ENCODE results near the gene CDKN1C. TPM values are rescaled to one million over a fixed set of nuclear protein-coding genes. Genes with fewer than 3 reads are reported as not detected.
"Not testable (repeated sequence)": the region's sequence is repeated elsewhere in the genome, so short reads cannot be mapped to it uniquely, and the experiment has no call there.

Gene CDKN1C
- total and polyA plus RNA-seq, 12 donors: 16.9 to 55.3 (median 26.6) TPM

DNA sequence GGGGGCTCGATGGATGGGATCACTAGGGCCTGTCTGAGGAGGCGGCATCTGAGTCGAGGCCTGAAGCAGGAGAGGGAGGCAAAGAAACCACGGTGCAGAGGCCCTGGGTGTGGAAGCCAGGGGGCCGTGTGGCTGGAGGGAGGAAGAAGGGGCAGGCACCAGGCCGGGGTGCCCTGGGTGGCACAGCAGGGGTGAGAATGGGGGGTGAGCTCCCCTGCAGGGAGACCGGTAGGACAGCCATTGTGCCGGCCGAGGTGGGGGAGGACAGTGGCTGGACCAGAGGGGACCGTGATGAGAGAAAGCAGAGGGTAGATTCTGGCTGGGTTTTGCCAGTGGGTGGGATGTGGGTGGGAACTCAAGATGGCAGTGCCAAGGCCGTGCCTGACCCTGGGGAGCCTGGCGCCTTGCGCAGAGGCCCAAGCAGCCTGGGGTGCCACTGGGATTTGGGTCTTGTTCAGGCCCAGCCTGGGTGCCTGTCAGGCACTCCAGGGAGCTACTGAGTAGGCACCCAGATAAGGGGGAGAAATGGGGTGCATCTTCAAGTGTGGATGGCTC is 24.9 kb upstream of the CDKN1C start:
- ATAC-seq (no peak), DNase-seq (no peak)
- Histone ChIP-seq H3K27me3 (peaks cover 0 to 28% (median 7%) of the 10 kb centered on the region in 7 donors), H3K4me3 (no peak overlapping the region), H3K4me1 (peaks cover 0 to 33% (median 16%) of the 10 kb centered on the region in 9 donors), H3K27ac (no peak overlapping the region), H3K36me3 (no peaks in the 10 kb centered on the region), H3K9me3 (peaks cover 0 to 3% (median 0%) of the 10 kb centered on the region in 11 donors)
- TF ChIP-seq, protein P1, sequence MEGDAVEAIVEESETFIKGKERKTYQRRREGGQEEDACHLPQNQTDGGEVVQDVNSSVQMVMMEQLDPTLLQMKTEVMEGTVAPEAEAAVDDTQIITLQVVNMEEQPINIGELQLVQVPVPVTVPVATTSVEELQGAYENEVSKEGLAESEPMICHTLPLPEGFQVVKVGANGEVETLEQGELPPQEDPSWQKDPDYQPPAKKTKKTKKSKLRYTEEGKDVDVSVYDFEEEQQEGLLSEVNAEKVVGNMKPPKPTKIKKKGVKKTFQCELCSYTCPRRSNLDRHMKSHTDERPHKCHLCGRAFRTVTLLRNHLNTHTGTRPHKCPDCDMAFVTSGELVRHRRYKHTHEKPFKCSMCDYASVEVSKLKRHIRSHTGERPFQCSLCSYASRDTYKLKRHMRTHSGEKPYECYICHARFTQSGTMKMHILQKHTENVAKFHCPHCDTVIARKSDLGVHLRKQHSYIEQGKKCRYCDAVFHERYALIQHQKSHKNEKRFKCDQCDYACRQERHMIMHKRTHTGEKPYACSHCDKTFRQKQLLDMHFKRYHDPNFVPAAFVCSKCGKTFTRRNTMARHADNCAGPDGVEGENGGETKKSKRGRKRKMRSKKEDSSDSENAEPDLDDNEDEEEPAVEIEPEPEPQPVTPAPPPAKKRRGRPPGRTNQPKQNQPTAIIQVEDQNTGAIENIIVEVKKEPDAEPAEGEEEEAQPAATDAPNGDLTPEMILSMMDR (IDR thresholded peaks at IDR 0.05): no peak
- WGBS, 2 donors: 91% methylated on average over 13 of the region's 13 CpGs
- intact Hi-C loops (cut with DNase I): no loop called here

DNA sequence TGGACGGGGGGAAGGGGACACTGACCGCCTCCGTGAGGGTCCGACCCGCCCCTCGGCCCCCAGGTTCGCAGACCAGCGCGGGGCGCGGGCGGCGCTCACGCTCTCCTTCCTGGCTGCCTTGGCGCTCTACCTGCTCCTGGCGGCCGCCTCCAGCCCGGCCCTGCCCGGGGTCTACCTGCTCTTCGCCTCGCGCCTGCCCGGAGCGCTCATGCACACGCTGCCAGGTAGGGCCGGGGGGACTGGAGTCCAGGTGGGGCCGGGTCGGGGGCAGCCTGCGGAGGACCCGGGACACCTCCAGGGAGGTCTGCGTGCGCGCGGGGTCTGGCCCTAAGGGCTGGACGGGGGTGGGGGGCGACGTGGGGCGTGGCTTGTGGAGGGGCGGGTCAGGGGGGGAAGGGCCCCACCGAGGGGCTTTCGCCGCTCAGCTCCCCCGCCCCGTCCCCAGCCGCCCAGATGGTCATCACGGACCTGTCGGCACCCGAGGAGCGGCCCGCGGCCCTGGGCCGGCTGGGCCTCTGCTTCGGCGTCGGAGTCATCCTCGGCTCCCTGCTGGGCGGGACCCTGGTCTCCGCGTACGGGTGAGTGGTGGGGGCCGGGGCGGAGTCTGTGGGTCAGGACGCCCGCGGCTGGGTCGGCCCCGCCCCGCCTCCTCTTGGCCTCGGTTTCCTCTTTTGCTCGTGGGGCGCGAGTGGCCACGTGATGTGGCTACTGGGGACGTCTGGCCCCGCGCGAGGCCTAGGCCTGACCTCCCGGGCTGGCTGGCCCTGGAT is 23.7 kb upstream of the CDKN1C start:
- peak in 3 of 8 donors; percentile 11 to 46 (median 26) for ATAC-seq

DNA sequence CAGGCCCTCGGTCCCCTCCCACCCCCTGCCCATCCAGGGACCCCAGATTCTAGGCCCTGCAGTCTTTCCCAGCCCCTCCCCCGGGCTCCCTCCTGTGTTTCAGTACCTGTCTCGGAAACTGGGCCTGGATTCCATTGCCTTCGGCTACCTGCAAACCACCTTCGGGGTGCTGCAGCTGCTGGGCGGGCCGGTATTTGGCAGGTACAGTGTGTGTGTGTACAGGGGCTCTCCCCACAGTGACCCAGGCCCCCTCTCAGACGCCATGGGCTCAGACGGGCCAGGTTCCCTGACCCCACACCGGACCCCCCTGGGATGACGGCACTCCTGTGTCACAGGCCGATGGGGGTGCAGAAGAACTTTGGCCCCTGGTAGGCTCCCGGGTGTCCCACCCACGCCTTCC is 22.6 kb upstream of the CDKN1C start:
- intact Hi-C loops (cut with DNase I): no loop called here
- Histone ChIP-seq H3K36me3 (no peaks in the 10 kb centered on the region), H3K9me3 (peaks cover 0 to 3% (median 0%) of the 10 kb centered on the region in 11 donors), H3K4me3 (no peak overlapping the region), H3K27me3 (peaks cover 0 to 34% (median 7%) of the 10 kb centered on the region in 7 donors), H3K4me1 (peaks cover under 1 to 18% (median 7%) of the 10 kb centered on the region in 9 donors), H3K27ac (no peak overlapping the region)
- ATAC-seq: no peak
- no peak for DNase-seq
- WGBS, 2 donors: 91 to 96% methylated on average over 14 of the region's 14 CpGs
- TF ChIP-seq, protein P1 (IDR thresholded peaks at IDR 0.05): no peak

More for the DNA sequence above, 23.7 kb upstream of the CDKN1C start:
- TF ChIP-seq, protein P1 (IDR thresholded peaks at IDR 0.05): no peak
- H3K4me1 ChIP-seq: peaks cover 0 to 27% (median 13%) of the 10 kb centered on the region in 9 donors
- WGBS, 2 donors: 37 to 40% methylated on average over 64 to 78 of the region's 78 CpGs
- H3K9me3 ChIP-seq: peaks cover 0 to 3% (median 0%) of the 10 kb centered on the region in 11 donors
- H3K27me3 ChIP-seq: peaks cover 0 to 28% (median 7%) of the 10 kb centered on the region in 7 donors
- H3K36me3 ChIP-seq: no peaks in the 10 kb centered on the region
- peak overlapping the region in 6 of 10 donors; percentile 8 to 36 (median 20) for H3K4me3 ChIP-seq
- intact Hi-C loops (cut with DNase I): no loop called here
- no peak overlapping the region for H3K27ac ChIP-seq
- DNase-seq: no peak

- H3K9me3 ChIP-seq; H3K36me3 ChIP-seq; ATAC-seq; H3K27ac ChIP-seq; DNase-seq; H3K4me3 ChIP-seq; intact Hi-C loops (cut with DNase I): not testable (repeated sequence)
- 78 to 85% methylated on average over 7 of the region's 7 CpGs for WGBS, 2 donors
- H3K27me3 ChIP-seq: peaks cover 0 to 32% (median 17%) of the 10 kb centered on the region in 7 donors
- peaks cover 6 to 38% (median 19%) of the 10 kb centered on the region in 9 donors for H3K4me1 ChIP-seq
Observed at GRCh38 chr11:2905299-2905698, 19.7 kb upstream of the CDKN1C start.

Measured in heart right ventricle (tissue), 16 donors.